NK-92 treated with Interleukin-12 subunit alpha and Interleukin-12 subunit beta, amount 100 ng/mL, for 24 hours (cell line): ENCODE measurements around the gene TMEM266.

Experiments
- DNase-seq: peaks from one replicate; lab custom pipeline; 2025; lab: John Stamatoyannopoulos, UW

The TMEM266 gene

GRCh38 chr15:76070192-76070591 is 10.4 kb downstream of the TMEM266 start:
- DNase-seq, result no peak

GRCh38 chr15:76070921-76071635 is 11.3 kb downstream of the TMEM266 start:
- DNase-seq, result no peak

- DNase-seq, result no peak
These were observed 12.0 kb downstream of the TMEM266 start for GRCh38 chr15:76071806-76072205.

- no peak for DNase-seq
These were observed 13.8 kb downstream of the TMEM266 start for GRCh38 chr15:76073554-76073953.

- no peak for DNase-seq
These were observed 15.3 kb downstream of the TMEM266 start for GRCh38 chr15:76075046-76075445.

- DNase-seq, result no peak
These were observed 18.6 kb downstream of the TMEM266 start for GRCh38 chr15:76078285-76078877.

- DNase-seq, result no peak
These were observed 24.5 kb downstream of the TMEM266 start for GRCh38 chr15:76084256-76084655.

- no peak for DNase-seq
These were observed 38.9 kb downstream of the TMEM266 start for GRCh38 chr15:76098685-76099084.

GRCh38 chr15:76099388-76099787 is 39.6 kb downstream of the TMEM266 start:
- DNase-seq, result no peak

GRCh38 chr15:76100361-76100760 is 40.6 kb downstream of the TMEM266 start:
- no peak for DNase-seq

- no peak for DNase-seq
These were observed 41.9 kb downstream of the TMEM266 start for GRCh38 chr15:76101655-76102054.

GRCh38 chr15:76105391-76105790 is 45.6 kb downstream of the TMEM266 start:
- DNase-seq, result no peak

GRCh38 chr15:76105911-76106310 is 46.1 kb downstream of the TMEM266 start:
- no peak for DNase-seq

- no peak for DNase-seq
These were observed 47.4 kb downstream of the TMEM266 start for GRCh38 chr15:76107169-76107568.

GRCh38 chr15:76108021-76108723 is 48.4 kb downstream of the TMEM266 start:
- DNase-seq, result no peak

GRCh38 chr15:76109046-76109445 is 49.3 kb downstream of the TMEM266 start:
- no peak for DNase-seq

GRCh38 chr15:76114561-76114960 is 54.8 kb downstream of the TMEM266 start:
- DNase-seq, result no peak

GRCh38 chr15:76116138-76116885 is 56.5 kb downstream of the TMEM266 start:
- no peak for DNase-seq

- no peak for DNase-seq
These were observed 57.4 kb downstream of the TMEM266 start for GRCh38 chr15:76117181-76117580.

GRCh38 chr15:76118767-76119166 is 59.0 kb downstream of the TMEM266 start:
- no peak for DNase-seq

GRCh38 chr15:76123031-76123430 is 63.2 kb downstream of the TMEM266 start:
- DNase-seq, result no peak

GRCh38 chr15:76127169-76127568 is 67.4 kb downstream of the TMEM266 start:
- no peak for DNase-seq

- no peak for DNase-seq
These were observed 68.1 kb downstream of the TMEM266 start for GRCh38 chr15:76127880-76128279.
